Skeletal muscle cell (primary cell): Measurements from ENCODE around the gene CHD6.

Experiments used
- DNase-seq: peaks from one replicate; pipeline ENCODE4 v3.0.0-alpha.2; 2010; ENCODE audit warnings: low read depth
- H3K4me3 ChIP-seq: 2 replicates; pipeline ENCODE4 v1.5.1; 2011; ENCODE audit warnings: low read depth, mild to moderate bottlenecking, control low read depth, low read length, moderate library complexity

Gene CHD6

DNA sequence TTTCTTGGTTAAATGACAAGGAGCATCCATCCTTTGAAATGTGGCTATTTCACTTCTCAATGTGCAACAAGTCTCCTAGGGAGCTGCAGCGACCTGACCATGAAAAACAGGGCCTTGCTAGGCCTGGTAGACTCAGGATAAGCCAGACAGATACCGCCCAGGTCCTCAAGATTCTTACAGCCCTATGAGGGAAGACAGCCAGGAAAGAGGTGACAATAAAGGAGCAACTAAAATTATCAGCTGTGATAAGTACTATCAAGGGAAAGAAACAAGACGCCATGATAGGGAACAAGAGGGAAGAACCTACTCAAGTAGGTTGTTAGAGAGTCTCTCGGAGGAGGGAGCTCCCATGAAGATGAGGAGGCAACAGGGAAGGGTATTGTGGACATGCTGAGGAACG lies 200.1 kb downstream of the CHD6 start:
- DNase-seq = no peak
- H3K4me3 ChIP-seq = no peak overlapping the region

DNA sequence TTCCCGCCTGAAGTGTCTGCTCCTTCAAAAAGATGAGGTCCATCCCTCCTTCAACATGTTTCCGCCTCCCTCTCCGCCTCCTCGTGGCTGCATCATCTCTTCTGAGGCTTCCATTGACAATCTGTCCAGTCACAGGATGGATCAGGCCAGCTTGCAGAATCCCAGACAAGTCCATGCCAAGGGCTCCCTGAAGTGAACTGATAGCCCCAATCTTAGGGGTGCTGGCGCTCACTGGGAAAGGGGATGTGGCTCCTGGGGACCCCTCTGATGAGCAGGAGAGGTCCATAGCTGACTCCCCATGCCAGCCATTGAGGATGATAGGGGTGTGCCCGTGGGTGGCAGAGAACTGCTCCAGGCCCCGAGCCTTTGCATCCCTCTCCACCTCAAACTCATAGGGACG lies 203.0 kb downstream of the CHD6 start:
- no peak overlapping the region for H3K4me3 ChIP-seq
- DNase-seq = no peak

DNA sequence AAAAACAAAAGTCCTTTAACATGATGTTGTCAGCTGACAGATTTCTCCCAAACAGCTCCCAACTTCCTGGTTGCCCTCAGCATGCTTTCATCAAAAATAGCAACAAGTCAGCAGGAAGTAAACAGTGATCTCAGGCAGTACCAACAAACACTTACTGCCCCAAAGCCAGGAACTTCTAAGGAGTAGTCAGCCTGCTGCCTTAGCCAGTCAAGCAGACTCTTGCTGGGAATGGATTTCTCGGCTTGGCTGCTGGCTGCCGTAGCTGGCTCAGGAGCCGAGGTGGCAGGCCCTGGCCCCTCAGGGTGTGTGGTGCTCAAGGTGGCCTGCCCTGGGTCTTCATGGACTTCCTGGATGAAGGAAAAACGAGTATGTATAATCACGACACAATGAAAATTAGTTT lies 205.0 kb downstream of the CHD6 start:
- no peak overlapping the region for H3K4me3 ChIP-seq
- DNase-seq = no peak

DNA sequence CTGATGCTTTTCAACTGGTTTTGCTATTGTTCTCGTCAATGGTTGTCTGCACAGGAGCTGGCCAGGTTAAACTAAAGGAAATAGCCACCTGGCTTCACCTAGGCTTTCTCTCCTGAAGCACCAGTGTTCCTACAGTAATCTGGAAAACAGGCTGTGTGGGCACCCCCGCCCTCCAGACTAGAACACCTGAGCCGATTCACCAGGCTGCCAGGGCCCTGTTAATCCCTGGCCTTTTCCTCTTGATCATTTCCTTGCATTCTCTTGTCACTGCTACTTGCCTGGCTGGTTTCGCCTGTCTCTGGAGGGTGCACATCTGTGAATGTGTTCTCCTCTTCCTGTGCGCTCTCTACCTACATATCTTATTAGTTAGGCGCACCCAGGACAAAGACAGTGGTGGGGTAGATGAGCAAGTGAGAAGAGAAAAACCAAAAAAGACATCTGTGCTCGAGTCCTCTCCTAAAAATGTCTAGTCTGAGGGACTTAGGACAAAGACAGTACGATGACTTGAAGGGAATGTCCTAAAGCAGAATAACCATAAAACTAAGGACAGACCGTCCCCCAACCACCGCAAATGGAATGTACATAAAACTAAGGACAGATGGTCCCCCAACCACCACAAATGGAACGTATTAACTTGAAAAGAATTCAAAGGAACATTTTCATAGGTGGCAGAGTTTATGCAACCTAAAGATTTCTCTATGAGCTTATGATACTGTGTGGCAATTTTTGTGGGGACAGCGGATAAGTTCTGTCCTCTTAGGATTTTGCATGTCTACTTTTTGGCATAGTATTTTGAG lies 205.7 kb downstream of the CHD6 start:
- H3K4me3 ChIP-seq = no peak overlapping the region
- no peak for DNase-seq

DNA sequence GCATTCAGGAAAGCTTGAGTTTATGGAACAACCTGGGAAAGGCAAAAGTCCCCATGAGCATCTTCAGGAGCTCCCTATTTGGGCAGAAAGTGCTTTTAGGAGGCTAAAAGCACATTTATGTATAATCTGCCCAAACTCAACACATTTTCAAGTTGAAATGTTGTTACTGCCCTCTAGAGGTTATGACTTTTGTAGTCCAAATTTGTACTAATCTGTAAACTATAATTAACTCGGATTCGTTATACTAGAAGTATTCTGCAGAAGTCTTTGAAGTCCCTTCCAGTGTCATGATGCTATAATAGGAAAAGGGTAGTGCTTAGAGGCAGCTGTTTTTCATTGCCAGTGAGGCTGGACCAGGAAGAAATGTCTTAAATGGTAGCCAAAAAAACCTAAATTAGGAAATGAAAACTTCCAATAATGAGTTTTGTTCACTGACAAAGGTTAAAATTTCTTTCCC lies 206.8 kb downstream of the CHD6 start:
- H3K4me3 ChIP-seq = no peak overlapping the region
- no peak for DNase-seq

DNA sequence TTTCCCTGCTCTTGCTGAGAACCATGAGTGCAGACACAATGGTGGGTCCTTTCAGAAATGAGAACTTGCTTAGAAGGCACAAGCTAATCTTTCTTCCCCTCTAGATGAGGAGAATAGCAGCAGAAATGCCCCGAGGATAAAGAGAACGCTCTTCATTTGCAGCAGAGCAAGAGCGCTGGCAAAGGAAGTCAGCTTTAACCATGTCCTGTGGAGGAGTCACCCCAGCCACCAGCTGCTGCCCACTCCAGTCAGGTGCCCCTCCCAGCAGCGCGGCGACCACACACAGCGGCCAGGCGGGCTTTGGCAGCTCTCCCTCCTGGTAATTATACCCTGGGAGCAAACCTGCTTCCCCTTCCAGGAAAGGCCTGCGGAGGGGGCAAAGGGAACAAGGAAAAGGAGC lies 209.2 kb downstream of the CHD6 start:
- no peak overlapping the region for H3K4me3 ChIP-seq
- no peak for DNase-seq

DNA sequence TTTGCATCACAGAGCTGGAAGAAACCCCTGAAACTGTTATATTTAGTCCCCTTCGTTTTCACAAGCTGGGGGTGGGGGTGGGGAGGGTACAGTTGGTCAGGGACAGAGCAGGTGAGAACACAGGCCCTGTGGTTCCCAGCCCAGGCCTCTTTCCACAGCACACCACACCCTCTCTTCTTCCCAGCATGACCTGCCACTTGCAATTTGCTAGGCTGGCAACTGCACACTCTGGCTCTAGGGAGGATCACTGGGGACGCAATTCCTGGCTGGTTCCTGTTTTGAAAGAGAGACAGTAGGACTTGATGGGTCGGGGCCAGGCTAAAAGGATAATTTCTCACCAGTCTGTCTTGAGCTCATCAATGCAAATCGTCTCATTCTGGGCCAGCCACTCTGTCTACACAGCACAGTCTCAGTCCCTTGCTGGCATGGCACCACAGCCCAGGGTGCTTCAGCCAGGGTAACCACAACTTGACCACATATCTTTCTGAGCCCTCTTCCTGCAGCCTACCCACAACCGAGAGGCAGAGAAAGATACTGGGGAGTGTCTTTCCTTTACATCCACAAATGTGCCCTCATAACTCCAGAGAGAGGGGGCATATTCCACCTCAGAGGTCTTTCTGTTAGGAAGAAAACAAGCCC lies 209.9 kb downstream of the CHD6 start:
- no peak for DNase-seq

DNA sequence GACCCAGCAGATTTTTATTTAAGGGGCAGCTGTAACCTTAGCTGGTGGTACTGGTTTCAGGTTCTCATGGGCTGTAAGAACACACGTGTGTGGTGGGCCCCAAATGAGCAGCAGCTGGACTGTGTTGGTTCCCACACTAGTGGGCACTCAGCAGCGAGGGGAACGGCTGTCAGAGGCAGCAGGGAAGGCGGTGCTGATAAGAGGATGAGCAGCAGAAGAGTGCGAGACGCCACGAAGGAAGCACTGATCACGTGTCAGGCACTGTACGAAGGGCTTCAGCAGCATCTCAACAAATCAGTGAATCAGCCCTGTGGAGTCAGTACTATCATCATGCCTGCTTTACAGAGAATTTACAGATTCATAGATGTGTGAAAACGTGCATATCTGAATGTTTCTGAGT lies 210.6 kb downstream of the CHD6 start:
- no peak overlapping the region for H3K4me3 ChIP-seq
- DNase-seq = no peak

More for the DNA sequence above, 209.9 kb downstream of the CHD6 start:
- H3K4me3 ChIP-seq = no peak overlapping the region

DNA sequence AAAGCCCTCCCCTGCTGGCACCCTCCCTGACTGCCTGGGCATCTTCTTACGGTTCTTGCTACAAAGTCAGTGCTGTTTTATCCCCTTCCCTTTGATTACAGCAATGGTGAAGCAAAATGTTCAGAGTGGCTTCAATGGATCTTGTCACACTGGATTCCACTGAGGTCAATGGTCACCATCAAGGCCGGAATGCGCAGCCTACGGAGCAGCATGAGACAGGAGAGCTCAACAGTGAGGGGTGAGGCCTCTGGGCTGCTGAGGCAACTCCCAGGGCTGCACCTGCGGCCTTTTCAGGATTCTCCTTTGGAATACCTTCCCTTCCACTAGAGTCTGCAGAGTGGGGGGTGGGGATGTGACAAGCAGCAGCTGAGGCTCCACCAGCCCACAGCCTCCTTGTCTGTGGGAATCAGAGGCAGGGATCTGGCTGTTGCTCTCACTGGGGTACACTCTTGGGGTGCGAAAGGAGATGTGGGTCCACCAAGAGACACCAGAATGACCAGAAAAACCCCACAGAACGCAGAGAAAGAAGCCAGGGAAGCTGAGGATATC lies 211.2 kb downstream of the CHD6 start:
- no peak overlapping the region for H3K4me3 ChIP-seq
- no peak for DNase-seq

DNA sequence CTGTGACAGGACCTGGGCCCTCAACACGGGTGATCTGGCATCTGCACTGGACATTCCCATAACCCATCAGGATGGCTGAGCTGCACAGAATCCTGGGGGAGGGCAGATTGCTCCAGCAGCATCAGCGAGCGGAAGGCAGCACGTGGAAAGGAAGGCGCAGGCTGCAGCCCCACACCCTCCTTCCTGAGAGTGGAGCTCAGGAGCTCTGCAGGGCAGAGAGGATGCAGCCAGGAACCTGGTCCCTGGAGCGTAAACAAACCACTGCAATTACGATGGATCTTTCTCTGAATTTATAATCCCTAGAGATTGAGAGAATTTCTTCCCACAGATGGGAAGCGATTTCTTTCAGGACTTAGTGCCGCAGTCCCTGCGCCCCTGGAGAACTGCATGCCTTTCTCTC lies 211.8 kb downstream of the CHD6 start:
- DNase-seq = no peak
- no peak overlapping the region for H3K4me3 ChIP-seq

DNA sequence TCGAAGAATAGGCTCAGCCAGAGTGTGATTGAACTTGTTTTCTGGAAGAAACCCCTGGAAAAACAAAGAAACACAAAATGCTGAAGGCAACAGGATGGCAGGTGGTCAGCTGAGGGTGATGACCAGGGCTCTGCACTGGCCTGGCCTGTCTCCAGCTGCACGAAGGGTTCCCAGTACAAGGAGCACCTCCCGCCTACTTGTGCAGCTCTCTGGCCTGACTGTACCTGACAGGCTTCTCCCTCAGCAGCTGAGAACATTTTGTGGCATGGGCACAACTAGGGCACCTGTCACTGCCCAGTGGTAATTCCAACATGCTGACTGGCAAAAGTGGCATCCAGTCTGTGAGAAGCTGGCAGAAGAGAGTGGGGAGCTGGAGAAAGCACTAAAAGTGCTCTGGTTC lies 212.7 kb downstream of the CHD6 start:
- DNase-seq = no peak
- H3K4me3 ChIP-seq = no peak overlapping the region

DNA sequence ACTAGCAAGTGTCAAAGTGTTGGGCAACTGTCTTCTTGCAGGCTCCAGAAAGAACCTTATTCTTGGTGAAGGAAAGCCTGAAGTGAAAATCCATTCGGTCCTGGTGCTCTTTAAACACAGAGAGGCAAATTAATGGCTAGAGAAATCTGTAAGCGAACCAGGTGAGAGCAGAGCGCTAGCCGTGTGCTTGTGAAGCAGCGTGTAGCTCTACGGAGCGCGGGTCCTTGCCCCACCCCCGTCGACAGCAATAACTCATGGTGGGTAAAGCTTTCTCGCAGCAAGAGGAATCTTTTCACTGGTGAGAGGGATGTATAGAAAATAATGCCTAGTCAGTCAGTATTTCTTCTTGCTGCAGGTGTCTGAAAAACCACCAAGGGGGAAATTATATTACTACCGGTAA lies 214.6 kb downstream of the CHD6 start:
- no peak overlapping the region for H3K4me3 ChIP-seq
- no peak for DNase-seq

DNA sequence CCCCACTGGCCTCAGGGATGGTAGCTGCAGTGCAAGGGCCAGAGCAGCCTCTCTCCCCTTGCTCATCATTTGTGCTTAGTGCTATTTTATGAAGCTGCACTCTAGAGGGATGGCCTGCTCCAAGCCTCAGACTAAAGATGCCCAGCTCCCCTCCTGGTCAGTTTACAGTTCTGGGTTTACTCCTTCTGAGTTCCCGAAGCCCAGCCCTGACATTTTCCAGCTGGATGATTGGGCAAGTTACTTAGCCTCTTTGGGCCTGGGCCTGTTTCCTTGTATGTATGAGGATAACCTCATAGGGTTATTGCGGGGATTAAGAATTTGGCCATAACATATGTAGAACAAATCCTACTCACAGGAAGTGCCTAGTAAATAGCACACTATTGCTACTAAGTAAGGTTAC lies 219.8 kb downstream of the CHD6 start:
- no peak overlapping the region for H3K4me3 ChIP-seq
- DNase-seq = no peak

DNA sequence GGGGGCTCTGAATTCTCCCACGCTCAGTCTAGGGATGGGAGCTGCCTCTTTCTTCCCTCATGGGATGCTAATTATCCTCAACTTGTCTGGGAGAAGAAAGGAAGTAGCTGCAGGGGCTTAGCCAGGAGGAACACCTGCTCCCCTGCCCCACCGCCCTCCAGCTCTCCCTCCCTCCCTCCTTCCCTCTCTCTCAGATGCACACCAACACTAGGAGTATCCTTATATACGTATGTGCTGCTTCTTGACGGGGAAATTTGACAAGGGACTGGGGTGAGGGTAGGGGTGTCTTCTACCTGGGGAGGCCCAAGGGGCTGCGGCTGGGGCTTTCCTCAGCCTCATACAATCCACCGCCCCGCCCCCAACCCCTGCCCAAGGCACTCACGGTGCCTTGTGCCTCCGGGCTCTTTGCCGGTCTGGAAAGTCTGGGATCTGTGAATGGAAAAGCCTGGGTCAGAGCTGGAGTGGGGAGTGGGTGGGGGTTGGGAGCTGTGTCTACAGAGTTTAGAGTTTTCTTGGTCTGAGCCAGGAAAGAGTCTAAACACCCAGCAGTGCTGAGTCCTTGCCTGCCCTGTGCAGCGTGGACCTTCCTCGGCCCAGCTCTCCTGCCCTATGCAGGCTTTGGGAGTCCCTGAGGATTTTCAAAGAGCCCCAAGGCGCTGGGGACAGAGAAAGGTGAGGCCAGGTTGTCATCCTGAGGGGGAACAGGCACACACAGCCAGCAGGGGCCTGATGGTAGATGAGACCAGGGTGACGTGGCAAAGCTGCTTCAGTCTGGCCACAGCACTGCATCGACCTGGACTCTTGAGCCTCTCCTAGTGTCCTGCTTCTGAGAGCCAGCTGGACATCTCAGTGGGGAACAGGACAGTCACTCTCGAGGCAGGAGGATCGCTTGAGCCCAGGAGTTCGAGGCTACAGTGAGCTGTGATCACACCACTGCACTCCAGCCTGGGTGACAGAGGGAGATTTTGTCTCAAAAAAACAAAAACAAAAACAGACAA lies 222.2 kb downstream of the CHD6 start:
- no peak for DNase-seq
- H3K4me3 ChIP-seq = no peak overlapping the region

DNA sequence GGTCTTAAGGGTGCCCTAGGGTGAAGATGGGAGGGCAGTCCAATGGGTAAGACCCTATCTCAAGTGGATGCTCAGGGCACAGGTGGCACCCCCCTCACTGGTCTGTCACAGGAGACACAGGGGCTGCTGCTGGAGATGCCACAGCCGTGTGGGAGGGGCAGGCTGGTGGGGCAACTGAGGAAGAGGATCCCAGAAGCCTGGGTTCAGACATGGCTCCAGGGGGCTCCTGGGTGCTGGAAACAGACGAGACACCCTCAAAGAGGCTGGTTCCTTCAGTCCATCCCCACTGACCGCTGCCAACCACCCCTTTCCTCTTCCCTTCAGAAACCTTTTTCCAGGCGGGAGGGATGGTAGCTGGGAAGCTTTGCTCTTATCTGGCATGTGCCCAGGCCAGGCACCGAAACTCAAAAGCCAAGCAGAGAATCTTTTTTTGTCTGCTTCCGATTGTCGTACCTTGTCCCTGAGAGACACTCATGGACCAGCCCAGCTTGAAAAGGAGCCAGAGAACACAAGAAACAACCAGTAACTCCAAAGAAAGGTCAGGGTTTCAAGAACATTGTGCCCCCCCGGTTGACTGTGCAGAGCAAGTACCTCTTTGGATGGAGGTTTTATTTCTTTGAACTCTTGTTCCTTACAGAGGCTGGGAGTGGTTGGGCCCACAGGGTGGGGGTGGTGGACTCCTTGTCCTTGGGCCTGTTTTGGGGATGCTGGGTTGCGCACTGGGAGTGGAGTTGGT lies 223.1 kb downstream of the CHD6 start:
- H3K4me3 ChIP-seq = no peak overlapping the region
- no peak for DNase-seq

DNA sequence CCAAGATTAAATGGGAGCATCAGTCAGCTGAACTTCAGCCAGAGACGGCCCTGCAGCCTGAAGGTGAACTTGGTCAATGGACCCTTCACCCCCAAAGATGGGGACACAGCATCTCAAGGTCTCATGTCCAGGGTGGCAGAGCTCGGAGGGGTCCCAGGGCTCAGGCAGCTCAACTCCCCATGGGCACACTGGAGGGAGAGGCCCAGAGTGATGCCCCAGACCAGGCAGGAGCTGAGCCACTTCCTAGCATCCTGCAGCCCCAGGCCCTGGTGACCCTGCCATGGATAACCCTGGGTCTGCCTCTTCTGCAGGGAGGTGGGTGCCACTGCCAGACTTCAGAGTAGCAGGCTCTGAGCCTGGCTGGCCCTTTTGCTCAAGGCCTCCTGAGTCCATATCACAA lies 224.1 kb downstream of the CHD6 start:
- DNase-seq = no peak
- H3K4me3 ChIP-seq = no peak overlapping the region

DNA sequence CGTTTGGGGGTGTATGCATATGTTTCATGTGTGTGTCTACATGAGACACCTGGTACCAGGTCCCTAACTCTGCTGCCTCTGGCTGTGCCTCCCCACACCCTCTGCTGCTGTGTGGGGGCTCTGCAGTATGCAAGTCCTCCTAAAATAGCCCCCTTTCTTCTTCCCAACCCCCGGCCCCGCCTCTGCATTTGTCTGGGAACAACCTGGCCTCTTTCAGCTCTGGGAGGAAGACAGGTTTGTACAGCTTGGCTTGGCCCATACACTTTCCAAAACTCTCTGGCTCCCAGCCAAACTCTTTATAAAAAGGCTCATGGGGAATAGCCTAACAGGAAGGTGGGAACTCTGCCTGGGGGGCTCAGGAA lies 224.5 kb downstream of the CHD6 start:
- H3K4me3 ChIP-seq = no peak overlapping the region
- no peak for DNase-seq

DNA sequence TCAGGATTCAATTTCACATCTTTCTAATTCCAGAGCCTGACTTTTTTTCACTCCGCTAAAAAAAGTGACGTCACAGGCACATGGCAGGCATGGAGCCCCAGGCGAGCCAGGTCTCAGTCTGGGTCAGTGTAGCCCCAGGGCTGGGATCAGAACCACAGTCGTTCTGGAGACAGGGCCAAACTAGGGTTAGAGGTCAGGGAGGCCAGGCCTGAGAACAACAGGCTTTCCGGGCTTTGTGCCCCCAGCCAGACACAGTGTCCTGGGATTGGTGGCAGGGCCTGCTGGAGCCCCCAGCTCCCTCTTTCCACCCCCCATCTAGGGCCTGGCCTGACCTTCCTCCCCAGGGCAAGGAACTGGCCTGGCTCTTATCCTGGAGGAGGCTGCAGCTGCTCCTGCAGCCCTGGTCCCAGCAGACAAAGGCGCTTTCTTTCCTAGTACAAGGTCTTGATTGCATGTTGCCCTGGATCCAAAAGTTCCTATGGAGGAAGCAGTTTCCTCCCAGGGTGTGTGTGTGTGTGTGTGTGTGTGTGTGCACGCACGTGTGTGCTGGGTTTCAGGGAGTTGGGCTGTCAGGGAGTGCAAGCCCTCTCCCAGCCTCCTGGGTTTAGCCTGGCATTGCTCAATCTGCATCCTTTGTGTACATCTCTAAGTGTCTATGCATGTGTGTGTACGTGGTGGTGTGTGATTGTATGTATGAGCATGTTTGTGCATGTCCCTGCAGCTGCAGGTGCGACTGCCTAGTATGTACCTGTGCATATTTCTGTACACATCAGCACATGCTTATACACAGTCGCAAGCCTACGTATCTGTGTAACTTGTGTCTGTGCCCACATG lies 225.1 kb downstream of the CHD6 start:
- DNase-seq = no peak

More for the DNA sequence above, 225.1 kb downstream of the CHD6 start:
- H3K4me3 ChIP-seq = no peak overlapping the region
